ENCODE results near the gene FBF1.

FBF1 gene

DNA sequence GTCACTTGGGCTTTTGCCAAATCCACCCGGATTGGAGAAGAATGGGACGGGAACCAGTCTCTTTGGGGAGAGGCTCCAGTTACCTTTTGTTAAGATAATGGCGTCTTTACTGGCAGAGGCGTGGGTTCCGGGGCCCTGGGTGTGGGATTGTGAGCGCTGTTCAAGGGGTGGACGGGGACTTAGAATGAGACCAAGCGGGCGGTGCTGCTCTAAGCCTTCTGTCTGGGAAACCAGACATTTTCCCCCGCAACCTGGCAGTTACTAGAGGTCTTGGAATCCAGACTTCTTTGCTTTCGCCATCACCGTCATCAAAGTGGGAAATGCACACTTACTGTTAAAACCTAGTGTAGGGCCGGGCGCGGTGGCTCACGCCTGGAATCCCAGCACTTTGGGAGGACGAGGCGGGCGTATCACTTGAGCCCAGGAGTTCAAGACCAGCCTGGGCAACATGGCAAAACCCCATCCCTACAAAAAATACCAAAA lies 38.9 kb upstream of the FBF1 start (continued):
- 0 out of 2 replicates have a peak, but pooled peaks have one; percentile 50 for TF ChIP-seq ZBTB6 (tag by site-specific recombination; IDR thresholded peaks at IDR 0.05)
- TF ChIP-seq ZNF660 (tag by site-specific recombination; IDR thresholded peaks at IDR 0.05), result no peak
- no peak for TF ChIP-seq ZNF37A (tag by site-specific recombination; IDR thresholded peaks at IDR 0.05)
- no peak for TF ChIP-seq ZNF311 (tag by site-specific recombination; IDR thresholded peaks at IDR 0.05; ENCODE audit: borderline replicate concordance)
- no peak for TF ChIP-seq ZNF654 (tag by site-specific recombination; IDR thresholded peaks at IDR 0.05; ENCODE audit: low read depth)
- no peak; the same call in 1 of the 2 replicates for TF ChIP-seq TRIM28 (IDR thresholded peaks at IDR 0.05; ENCODE audit: borderline replicate concordance, low read length)
- no peak for TF ChIP-seq HOXC10 (CRISPR knock-in tag; IDR thresholded peaks at IDR 0.05)
- no peak for TF ChIP-seq ZNF16 (tag by site-specific recombination; IDR thresholded peaks at IDR 0.05; ENCODE audit: low read depth)
- TF ChIP-seq, protein P1, sequence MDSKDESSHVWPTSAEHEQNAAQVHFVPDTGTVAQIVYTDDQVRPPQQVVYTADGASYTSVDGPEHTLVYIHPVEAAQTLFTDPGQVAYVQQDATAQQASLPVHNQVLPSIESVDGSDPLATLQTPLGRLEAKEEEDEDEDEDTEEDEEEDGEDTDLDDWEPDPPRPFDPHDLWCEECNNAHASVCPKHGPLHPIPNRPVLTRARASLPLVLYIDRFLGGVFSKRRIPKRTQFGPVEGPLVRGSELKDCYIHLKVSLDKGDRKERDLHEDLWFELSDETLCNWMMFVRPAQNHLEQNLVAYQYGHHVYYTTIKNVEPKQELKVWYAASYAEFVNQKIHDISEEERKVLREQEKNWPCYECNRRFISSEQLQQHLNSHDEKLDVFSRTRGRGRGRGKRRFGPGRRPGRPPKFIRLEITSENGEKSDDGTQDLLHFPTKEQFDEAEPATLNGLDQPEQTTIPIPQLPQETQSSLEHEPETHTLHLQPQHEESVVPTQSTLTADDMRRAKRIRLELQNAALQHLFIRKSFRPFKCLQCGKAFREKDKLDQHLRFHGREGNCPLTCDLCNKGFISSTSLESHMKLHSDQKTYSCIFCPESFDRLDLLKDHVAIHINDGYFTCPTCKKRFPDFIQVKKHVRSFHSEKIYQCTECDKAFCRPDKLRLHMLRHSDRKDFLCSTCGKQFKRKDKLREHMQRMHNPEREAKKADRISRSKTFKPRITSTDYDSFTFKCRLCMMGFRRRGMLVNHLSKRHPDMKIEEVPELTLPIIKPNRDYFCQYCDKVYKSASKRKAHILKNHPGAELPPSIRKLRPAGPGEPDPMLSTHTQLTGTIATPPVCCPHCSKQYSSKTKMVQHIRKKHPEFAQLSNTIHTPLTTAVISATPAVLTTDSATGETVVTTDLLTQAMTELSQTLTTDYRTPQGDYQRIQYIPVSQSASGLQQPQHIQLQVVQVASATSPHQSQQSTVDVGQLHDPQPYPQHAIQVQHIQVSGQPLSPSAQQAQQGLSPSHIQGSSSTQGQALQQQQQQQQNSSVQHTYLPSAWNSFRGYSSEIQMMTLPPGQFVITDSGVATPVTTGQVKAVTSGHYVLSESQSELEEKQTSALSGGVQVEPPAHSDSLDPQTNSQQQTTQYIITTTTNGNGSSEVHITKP (tag by site-specific recombination; IDR thresholded peaks at IDR 0.05), result peak; percentile 58
- TF ChIP-seq ZNF148 (tag by site-specific recombination; IDR thresholded peaks at IDR 0.05; ENCODE audit: borderline replicate concordance), result no peak
- TF ChIP-seq, protein P2, sequence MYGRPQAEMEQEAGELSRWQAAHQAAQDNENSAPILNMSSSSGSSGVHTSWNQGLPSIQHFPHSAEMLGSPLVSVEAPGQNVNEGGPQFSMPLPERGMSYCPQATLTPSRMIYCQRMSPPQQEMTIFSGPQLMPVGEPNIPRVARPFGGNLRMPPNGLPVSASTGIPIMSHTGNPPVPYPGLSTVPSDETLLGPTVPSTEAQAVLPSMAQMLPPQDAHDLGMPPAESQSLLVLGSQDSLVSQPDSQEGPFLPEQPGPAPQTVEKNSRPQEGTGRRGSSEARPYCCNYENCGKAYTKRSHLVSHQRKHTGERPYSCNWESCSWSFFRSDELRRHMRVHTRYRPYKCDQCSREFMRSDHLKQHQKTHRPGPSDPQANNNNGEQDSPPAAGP (tag by site-specific recombination; IDR thresholded peaks at IDR 0.05), result peak; percentile 31
- TF ChIP-seq TCF7L2 (IDR thresholded peaks at IDR 0.05; ENCODE audit: borderline replicate concordance, low read depth, low read length), result no peak
- peak; percentile 7; the same call in 1 of the 2 replicates for TF ChIP-seq PATZ1 (tag by site-specific recombination; IDR thresholded peaks at IDR 0.05)
- peak; percentile 6; the same call in 1 of the 2 replicates for TF ChIP-seq SP7 (tag by site-specific recombination; IDR thresholded peaks at IDR 0.05)
- TF ChIP-seq ZNF837 (tag by site-specific recombination; IDR thresholded peaks at IDR 0.05), result no peak
- 0 out of 2 replicates have a peak, but pooled peaks have one; percentile 14 for TF ChIP-seq ZSCAN23 (tag by site-specific recombination; IDR thresholded peaks at IDR 0.05)
- TF ChIP-seq ZNF19 (tag by site-specific recombination; IDR thresholded peaks at IDR 0.05; ENCODE audit: low read depth), result no peak
- TF ChIP-seq, protein P3, sequence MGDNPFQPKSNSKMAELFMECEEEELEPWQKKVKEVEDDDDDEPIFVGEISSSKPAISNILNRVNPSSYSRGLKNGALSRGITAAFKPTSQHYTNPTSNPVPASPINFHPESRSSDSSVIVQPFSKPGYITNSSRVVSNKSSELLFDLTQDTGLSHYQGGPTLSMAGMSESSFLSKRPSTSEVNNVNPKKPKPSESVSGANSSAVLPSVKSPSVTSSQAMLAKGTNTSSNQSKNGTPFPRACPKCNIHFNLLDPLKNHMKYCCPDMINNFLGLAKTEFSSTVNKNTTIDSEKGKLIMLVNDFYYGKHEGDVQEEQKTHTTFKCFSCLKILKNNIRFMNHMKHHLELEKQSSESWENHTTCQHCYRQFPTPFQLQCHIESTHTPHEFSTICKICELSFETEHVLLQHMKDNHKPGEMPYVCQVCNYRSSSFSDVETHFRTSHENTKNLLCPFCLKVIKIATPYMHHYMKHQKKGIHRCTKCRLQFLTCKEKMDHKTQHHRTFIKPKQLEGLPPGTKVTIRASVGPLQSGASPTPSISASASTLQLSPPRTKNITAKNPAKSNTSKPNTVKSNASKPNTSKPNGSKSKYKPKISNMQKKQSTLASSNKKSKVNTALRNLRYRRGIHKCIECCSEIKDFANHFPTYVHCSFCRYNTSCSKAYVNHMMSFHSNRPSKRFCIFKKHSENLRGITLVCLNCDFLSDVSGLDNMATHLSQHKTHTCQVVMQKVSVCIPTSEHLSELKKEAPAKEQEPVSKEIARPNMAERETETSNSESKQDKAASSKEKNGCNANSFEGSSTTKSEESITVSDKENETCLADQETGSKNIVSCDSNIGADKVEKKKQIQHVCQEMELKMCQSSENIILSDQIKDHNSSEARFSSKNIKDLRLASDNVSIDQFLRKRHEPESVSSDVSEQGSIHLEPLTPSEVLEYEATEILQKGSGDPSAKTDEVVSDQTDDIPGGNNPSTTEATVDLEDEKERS (tag by site-specific recombination; IDR thresholded peaks at IDR 0.05), result no peak
- TF ChIP-seq ZNF600 (tag by site-specific recombination; IDR thresholded peaks at IDR 0.05), result no peak; the same call in none of the 2 replicates
- no peak for TF ChIP-seq BCL11A (tag by site-specific recombination; IDR thresholded peaks at IDR 0.05; ENCODE audit: low read depth)
- TF ChIP-seq GLI4 (tag by site-specific recombination; IDR thresholded peaks at IDR 0.05), result no peak
- 0 out of 2 replicates have a peak, but pooled peaks have one; percentile 19 for TF ChIP-seq INSM2 (tag by site-specific recombination; IDR thresholded peaks at IDR 0.05)
- no peak for TF ChIP-seq ZNF792 (tag by site-specific recombination; IDR thresholded peaks at IDR 0.05)
- TF ChIP-seq ZNF366 (tag by site-specific recombination; conservative IDR thresholded peaks at IDR 0.05), result no peak
- TF ChIP-seq ZNF10 (tag by site-specific recombination; IDR thresholded peaks at IDR 0.05), result 0 out of 2 replicates have a peak, but pooled peaks have one; percentile 9

Measured in HEK293 (cell line).